ENCODE data around the gene SYT7.

The SYT7 gene

DNA sequence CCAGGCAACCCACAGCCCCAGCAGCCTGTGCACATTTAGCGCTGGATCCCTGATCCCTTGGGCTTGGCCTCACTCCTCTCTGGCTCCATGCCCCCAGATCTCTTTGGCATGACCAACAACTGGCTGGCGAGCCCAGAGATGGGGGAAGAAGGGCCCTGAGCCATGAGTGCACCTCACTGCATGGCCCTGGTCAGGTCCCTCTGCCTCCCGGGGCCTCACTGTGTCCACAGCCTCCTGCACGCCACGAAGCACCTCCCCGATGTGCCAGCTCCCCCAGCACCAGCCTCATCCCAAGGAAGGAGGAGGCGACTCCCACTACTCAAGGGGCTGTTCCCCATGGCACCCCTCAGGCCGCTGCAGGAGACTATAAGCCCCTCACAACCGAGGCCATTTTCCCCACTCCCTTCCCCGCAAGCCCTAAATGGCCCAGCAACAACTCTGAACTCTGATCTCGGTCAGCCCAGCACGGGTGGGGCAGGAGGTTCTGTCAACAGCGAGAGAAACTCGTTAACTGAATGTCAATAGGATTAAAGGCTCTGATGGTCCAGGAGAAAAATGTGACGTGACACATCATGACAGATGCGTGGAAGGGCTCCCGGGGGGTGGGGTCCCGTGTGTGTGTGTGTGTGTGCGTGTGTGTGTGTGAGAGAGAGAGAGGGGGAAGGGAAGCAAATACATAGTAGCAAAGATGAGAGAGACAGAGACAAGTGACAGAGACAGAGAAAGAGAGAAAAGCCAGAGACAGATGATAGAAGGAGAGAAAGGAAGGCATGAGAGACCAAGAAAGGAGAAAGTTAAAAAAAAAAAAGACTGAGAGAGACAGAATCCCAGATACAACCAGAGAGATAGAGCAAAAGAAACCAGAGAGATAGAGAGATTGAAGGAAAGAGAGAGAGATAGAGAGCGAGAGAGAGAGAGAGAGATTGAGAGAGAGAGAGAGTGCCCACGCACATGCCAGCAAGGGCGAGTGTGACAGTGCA, 28.4 kb upstream of the SYT7 start:
- 100% methylated on average over 1 of the region's 22 CpGs for WGBS (ENCODE audit: insufficient coverage, insufficient read length)
- peaks cover 5% of the 10 kb centered on the region; the same call in 1 of the 2 replicates for H3K4me1 ChIP-seq (ENCODE audit: control insufficient read depth, insufficient read depth, low read length)

DNA sequence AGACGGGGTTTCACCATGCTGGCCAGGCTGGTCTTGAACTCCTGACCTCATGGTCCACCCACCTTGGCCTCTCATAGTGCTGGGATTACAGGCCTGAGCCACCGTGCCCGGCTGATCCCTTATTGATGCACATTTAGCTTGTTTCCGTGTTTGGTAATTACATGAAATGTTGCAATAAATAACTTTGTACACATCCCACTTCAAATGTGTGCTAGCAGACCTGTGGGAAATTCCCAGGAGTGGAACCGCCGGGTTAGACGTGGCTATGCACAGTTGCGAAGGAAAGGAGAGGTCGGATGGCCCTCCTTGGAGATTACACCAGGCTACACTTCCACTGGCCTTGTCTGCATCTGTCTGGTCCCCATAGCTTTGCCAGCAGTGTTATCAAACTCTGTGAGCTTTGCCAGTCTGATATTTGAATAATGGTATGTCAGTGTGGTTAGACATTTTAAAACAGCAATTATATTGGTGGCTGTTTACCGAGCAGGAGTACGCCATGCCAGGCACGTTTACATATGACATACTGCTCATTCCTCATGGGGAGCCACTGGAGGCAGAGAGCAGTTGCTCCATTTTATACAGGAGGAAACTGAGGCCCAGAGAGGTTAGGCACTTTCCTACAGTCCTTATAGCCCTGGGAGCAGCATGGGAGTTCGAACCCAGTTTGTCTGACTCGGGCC, 27.2 kb upstream of the SYT7 start:
- no peak overlapping the region for H3K4me3 ChIP-seq (ENCODE audit: low read length)
- no peak overlapping the region for H3K27ac ChIP-seq (ENCODE audit: low read length)
- H3K27me3 ChIP-seq (ENCODE audit: control insufficient read depth, insufficient read depth, low read length) = no peaks in the 10 kb centered on the region
- no peak for DNase-seq (ENCODE audit: low read depth, low spot score)
- no CpG with 5 or more reads among the region's 14 CpGs for WGBS (ENCODE audit: insufficient coverage, insufficient read length)
- peaks cover 5% of the 10 kb centered on the region; the same call in 1 of the 2 replicates for H3K4me1 ChIP-seq (ENCODE audit: control insufficient read depth, insufficient read depth, low read length)
- no peaks in the 10 kb centered on the region for H3K36me3 ChIP-seq (ENCODE audit: control insufficient read depth, insufficient read depth, low read length)
- no peaks in the 10 kb centered on the region for H3K9me3 ChIP-seq (ENCODE audit: control insufficient read depth, insufficient read depth, low read length)

More for the DNA sequence above, 28.4 kb upstream of the SYT7 start:
- Histone ChIP-seq H3K9me3 (ENCODE audit: control insufficient read depth, insufficient read depth, low read length) (no peaks in the 10 kb centered on the region), H3K27ac (ENCODE audit: low read length) (no peak overlapping the region), H3K4me3 (ENCODE audit: low read length) (no peak overlapping the region), H3K36me3 (ENCODE audit: control insufficient read depth, insufficient read depth, low read length) (no peaks in the 10 kb centered on the region), H3K27me3 (ENCODE audit: control insufficient read depth, insufficient read depth, low read length) (no peaks in the 10 kb centered on the region)
- no peak for DNase-seq (ENCODE audit: low read depth, low spot score)

GRCh38 chr11:61607426-61607825, 26.6 kb upstream of the SYT7 start:
- H3K27ac ChIP-seq (ENCODE audit: low read length) = no peak overlapping the region
- DNase-seq (ENCODE audit: low read depth, low spot score) = no peak
- H3K27me3 ChIP-seq (ENCODE audit: control insufficient read depth, insufficient read depth, low read length) = no peaks in the 10 kb centered on the region
- no peaks in the 10 kb centered on the region for H3K36me3 ChIP-seq (ENCODE audit: control insufficient read depth, insufficient read depth, low read length)
- no peak overlapping the region for H3K4me3 ChIP-seq (ENCODE audit: low read length)
- no peaks in the 10 kb centered on the region for H3K9me3 ChIP-seq (ENCODE audit: control insufficient read depth, insufficient read depth, low read length)
- H3K4me1 ChIP-seq (ENCODE audit: control insufficient read depth, insufficient read depth, low read length) = peaks cover 5% of the 10 kb centered on the region; the same call in 1 of the 2 replicates
- WGBS (ENCODE audit: insufficient coverage, insufficient read length) = no CpG with 5 or more reads among the region's 3 CpGs

- Histone ChIP-seq H3K27me3 (ENCODE audit: control insufficient read depth, insufficient read depth, low read length) (no peaks in the 10 kb centered on the region), H3K27ac (ENCODE audit: low read length) (no peak overlapping the region), H3K4me1 (ENCODE audit: control insufficient read depth, insufficient read depth, low read length) (peaks cover 5% of the 10 kb centered on the region), H3K4me3 (ENCODE audit: low read length) (no peak overlapping the region), H3K9me3 (ENCODE audit: control insufficient read depth, insufficient read depth, low read length) (no peaks in the 10 kb centered on the region), H3K36me3 (ENCODE audit: control insufficient read depth, insufficient read depth, low read length) (no peaks in the 10 kb centered on the region)
- DNase-seq (ENCODE audit: low read depth, low spot score) = no peak
- WGBS (ENCODE audit: insufficient coverage, insufficient read length) = no CpG with 5 or more reads among the region's 6 CpGs
These were observed 22.8 kb upstream of the SYT7 start for GRCh38 chr11:61603667-61604066.

DNA sequence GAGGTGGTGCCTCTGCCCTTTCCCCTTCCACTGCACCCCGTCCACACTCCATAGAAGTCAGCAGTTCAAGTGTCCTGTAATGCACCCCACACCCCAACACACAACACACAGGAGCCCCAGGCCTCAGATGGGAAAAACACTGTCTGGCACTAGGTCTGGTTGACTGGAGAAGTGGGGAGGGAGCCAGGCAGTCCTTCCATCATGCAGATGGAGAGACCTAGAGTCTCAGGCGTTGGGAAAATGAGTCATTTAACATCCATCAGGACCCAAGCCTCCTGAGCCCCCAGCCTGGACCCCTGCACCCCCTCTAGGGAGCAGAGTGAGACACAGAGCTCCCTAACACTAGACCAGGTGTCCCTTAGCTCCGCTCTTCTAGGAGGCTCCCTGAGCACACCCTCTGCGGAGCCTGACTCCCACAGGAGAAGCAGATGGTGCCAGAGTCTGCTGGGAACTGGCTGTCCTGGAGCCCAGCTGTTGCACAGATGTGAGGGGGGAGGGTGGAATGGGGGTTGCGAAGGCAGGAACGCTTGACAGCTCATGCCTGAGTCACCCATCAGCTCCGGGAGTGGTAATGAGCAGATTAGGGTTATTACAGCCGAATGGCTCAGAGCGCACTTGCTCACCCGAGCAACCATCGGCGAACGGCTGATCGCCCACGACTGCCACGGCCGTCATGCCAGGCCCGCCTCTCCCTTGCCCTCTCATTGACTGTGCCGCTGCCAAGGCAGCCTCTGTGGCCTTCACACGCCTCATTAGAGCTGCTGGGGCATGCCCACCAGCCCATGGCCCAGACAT, 22.1 kb upstream of the SYT7 start:
- Histone ChIP-seq H3K27ac (ENCODE audit: low read length) (no peak overlapping the region), H3K27me3 (ENCODE audit: control insufficient read depth, insufficient read depth, low read length) (no peaks in the 10 kb centered on the region)
- no CpG with 5 or more reads among the region's 20 CpGs for WGBS (ENCODE audit: insufficient coverage, insufficient read length)

GRCh38 chr11:61601512-61601911, 20.6 kb upstream of the SYT7 start:
- DNase-seq (ENCODE audit: low read depth, low spot score) = no peak
- Histone ChIP-seq H3K27ac (ENCODE audit: low read length) (no peak overlapping the region), H3K27me3 (ENCODE audit: control insufficient read depth, insufficient read depth, low read length) (no peaks in the 10 kb centered on the region), H3K4me1 (ENCODE audit: control insufficient read depth, insufficient read depth, low read length) (peaks cover 5% of the 10 kb centered on the region), H3K9me3 (ENCODE audit: control insufficient read depth, insufficient read depth, low read length) (no peaks in the 10 kb centered on the region), H3K36me3 (ENCODE audit: control insufficient read depth, insufficient read depth, low read length) (no peaks in the 10 kb centered on the region), H3K4me3 (ENCODE audit: low read length) (no peak overlapping the region)
- no CpG with 5 or more reads among the region's 4 CpGs for WGBS (ENCODE audit: insufficient coverage, insufficient read length)

More for the DNA sequence above, 22.1 kb upstream of the SYT7 start:
- Histone ChIP-seq H3K4me1 (ENCODE audit: control insufficient read depth, insufficient read depth, low read length) (peaks cover 5% of the 10 kb centered on the region), H3K4me3 (ENCODE audit: low read length) (no peak overlapping the region), H3K36me3 (ENCODE audit: control insufficient read depth, insufficient read depth, low read length) (no peaks in the 10 kb centered on the region), H3K9me3 (ENCODE audit: control insufficient read depth, insufficient read depth, low read length) (no peaks in the 10 kb centered on the region)
- DNase-seq (ENCODE audit: low read depth, low spot score) = no peak

DNA sequence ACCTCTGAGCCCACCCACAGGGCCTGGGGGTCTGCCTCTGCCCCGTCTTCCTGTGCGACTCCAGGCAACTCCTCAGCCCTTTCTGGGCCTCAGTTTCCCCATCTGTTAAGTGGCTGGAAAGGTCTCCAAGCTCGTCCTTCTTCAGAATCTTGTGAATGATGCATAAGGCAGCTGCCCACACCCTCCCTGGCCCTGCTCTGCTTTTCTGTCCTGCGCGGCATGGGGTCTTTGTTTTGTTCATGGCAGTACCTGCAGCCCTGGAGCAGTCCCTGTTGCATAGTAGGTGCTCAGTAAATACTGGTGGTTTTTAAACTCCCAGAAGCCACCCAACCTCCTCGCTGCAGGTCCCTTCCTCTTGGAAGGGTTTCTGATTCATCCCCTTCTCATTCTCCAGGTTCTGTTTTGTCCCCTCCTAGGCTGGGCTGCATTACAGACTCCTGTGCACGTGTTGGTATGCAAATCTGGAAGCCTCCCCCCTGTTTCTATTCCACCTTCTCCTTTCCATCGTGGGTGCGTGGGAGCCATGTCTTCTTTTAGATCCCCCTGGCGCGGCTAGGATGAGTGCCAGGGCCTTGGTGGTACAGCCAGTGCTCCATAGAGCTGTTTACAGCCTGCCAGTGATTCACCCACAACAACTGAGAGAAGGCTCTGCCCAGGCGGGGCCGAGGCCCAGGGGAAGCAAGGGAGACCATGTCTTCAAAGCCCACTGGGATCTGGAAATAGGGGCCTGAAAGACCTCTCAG, 19.3 kb upstream of the SYT7 start:
- no CpG with 5 or more reads among the region's 13 CpGs for WGBS (ENCODE audit: insufficient coverage, insufficient read length)
- DNase-seq (ENCODE audit: low read depth, low spot score) = no peak
- H3K4me3 ChIP-seq (ENCODE audit: low read length) = no peak overlapping the region
- peaks cover 5% of the 10 kb centered on the region for H3K4me1 ChIP-seq (ENCODE audit: control insufficient read depth, insufficient read depth, low read length)
- no peaks in the 10 kb centered on the region for H3K36me3 ChIP-seq (ENCODE audit: control insufficient read depth, insufficient read depth, low read length)
- no peak overlapping the region for H3K27ac ChIP-seq (ENCODE audit: low read length)
- H3K9me3 ChIP-seq (ENCODE audit: control insufficient read depth, insufficient read depth, low read length) = no peaks in the 10 kb centered on the region
- no peaks in the 10 kb centered on the region for H3K27me3 ChIP-seq (ENCODE audit: control insufficient read depth, insufficient read depth, low read length)

DNA sequence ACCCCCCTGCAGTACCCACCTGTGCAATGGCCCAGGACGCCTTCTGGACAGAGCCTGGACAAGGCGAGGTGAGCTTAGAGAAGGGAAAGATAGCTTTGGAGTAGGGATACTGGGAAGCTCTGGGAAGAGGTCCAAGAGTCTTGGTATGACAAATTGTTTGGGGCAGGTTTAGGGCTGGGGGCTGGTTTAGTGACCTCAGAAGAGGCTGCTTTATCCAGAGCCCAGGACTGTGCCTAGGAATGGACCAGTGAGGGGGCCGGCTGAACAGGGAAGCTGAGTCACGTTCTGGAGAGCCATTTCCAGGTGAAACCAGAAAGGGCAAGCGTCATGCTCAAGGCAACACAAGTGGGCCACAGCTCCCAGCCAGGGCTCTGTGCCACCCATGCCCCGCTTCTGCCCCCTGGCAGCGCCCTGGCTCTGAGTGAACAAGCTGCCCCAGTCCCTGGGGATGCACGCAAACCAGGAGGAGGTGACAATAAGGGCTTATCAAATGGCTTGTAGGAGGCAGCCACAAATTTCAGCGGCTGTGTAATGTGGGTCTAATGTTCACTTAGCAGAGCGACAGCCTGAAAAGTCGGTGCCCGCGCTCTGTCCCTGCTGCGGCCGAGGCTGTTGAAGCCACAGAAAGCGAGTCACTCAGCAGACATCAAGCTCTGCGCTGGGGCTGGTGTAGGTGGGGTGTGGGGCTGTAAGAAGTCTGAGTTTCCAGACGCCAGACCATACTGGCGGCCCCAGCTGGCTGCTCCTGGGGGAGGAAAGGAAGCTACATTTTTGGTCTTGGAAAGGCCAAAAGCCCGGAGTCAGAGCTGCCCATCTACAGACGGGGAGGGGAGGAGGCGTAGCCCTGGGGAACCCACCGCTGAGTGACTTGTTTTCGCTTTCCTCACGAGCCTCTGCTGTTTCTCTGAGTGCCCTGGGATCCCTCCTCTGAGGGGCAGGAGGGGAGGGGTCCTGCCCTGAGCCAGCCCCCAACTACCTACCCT, 18.3 kb upstream of the SYT7 start:
- no peak overlapping the region for H3K27ac ChIP-seq (ENCODE audit: low read length)
- H3K27me3 ChIP-seq (ENCODE audit: control insufficient read depth, insufficient read depth, low read length) = no peaks in the 10 kb centered on the region
- DNase-seq (ENCODE audit: low read depth, low spot score) = no peak
- peaks cover 5% of the 10 kb centered on the region for H3K4me1 ChIP-seq (ENCODE audit: control insufficient read depth, insufficient read depth, low read length)
- no CpG with 5 or more reads among the region's 25 CpGs for WGBS (ENCODE audit: insufficient coverage, insufficient read length)
- no peaks in the 10 kb centered on the region for H3K9me3 ChIP-seq (ENCODE audit: control insufficient read depth, insufficient read depth, low read length)
- H3K4me3 ChIP-seq (ENCODE audit: low read length) = no peak overlapping the region
- H3K36me3 ChIP-seq (ENCODE audit: control insufficient read depth, insufficient read depth, low read length) = no peaks in the 10 kb centered on the region

GRCh38 chr11:61598374-61598773, 17.5 kb upstream of the SYT7 start:
- H3K4me3 ChIP-seq (ENCODE audit: low read length) = no peak overlapping the region
- H3K27ac ChIP-seq (ENCODE audit: low read length) = no peak overlapping the region
- H3K9me3 ChIP-seq (ENCODE audit: control insufficient read depth, insufficient read depth, low read length) = no peaks in the 10 kb centered on the region
- peaks cover 5% of the 10 kb centered on the region for H3K4me1 ChIP-seq (ENCODE audit: control insufficient read depth, insufficient read depth, low read length)
- H3K36me3 ChIP-seq (ENCODE audit: control insufficient read depth, insufficient read depth, low read length) = no peaks in the 10 kb centered on the region
- WGBS (ENCODE audit: insufficient coverage, insufficient read length) = no CpG with 5 or more reads among the region's 3 CpGs
- H3K27me3 ChIP-seq (ENCODE audit: control insufficient read depth, insufficient read depth, low read length) = no peaks in the 10 kb centered on the region
- no peak for DNase-seq (ENCODE audit: low read depth, low spot score)
